Activated gamma-delta T cell treated with anti-CD3 and anti-CD28 coated beads, Interleukin-2, amount 50 U/mL, for 16 hours (primary cell): ENCODE results near the gene MMAB.
"Not testable (repeated sequence)": the region's sequence is repeated elsewhere in the genome, so short reads cannot be mapped to it uniquely, and the experiment has no call there.

Experiments
- DNase-seq: peaks from one replicate; pipeline ENCODE4 v3.0.0-alpha.2; 2020; ENCODE audit warnings: low read depth

Gene MMAB

DNA sequence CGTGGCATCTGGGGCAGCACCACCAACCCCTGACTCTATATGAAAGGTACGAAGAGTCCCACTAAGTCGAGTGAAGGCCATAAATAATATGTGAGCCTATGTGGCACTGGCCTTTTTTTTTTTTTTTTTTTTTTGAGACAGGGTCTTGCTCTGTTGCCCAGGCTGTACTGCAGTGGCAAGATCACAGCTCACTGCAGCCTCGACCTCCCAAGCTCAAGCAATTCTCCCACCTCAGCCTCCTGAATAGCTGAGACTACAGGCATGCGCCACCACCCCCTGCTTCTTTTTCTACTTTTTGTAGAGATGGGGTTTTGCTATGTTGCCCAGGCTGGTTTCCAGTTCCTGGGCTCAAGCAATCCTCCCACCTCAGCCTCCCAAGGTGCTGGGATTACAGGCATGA lies 28.8 kb upstream of the MMAB start:
- DNase-seq: not testable (repeated sequence)

GRCh38 chr12:109601557-109601956 lies 28.3 kb upstream of the MMAB start:
- no peak for DNase-seq

- no peak for DNase-seq
Observed at GRCh38 chr12:109600995-109601394, 27.7 kb upstream of the MMAB start.

- no peak for DNase-seq
Observed at GRCh38 chr12:109600481-109600880, 27.2 kb upstream of the MMAB start.

DNA sequence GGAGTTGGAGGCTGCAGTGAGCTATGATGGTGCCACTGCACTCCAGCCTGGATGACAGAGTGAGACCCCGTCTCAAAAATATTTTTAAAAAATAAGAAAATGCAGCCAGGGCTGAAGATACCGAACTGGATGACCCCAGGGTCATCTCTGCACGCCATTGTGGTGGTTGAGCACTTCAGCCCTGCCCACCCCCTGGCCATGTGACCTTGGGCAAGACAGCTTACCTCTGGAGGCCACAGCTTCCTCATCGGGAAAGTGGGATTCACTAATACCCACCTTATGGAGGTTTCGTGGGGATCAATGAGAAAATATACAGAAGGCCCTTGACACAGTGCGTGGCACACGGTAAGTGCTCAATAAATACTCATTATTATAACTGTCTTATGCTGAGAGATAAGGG lies 25.8 kb upstream of the MMAB start:
- no peak for DNase-seq

DNA sequence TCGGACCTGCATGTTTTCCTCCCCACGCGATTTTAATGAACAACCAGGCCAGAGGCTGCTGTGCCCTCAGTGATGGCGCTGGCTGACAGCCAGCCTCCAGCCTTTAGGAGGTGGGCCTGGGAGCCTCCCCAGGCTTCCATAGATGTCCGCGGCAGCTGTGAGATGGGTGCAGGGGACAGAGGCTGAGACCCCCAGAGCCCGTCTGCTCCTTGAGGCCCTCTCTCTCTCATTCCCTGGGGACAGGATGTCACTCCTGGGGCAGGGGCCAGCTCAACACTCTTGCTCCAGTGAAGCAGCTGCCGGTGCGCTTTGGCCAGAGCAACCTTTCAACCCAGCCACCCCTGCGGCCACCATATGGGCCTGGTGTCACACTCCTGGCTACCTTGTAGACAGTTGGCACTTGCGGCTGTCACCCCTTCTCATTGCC lies 25.1 kb upstream of the MMAB start:
- no peak for DNase-seq

GRCh38 chr12:109597795-109598427 lies 24.6 kb upstream of the MMAB start:
- DNase-seq: peak; percentile 28

GRCh38 chr12:109597414-109597794 lies 24.1 kb upstream of the MMAB start:
- no peak for DNase-seq

DNA sequence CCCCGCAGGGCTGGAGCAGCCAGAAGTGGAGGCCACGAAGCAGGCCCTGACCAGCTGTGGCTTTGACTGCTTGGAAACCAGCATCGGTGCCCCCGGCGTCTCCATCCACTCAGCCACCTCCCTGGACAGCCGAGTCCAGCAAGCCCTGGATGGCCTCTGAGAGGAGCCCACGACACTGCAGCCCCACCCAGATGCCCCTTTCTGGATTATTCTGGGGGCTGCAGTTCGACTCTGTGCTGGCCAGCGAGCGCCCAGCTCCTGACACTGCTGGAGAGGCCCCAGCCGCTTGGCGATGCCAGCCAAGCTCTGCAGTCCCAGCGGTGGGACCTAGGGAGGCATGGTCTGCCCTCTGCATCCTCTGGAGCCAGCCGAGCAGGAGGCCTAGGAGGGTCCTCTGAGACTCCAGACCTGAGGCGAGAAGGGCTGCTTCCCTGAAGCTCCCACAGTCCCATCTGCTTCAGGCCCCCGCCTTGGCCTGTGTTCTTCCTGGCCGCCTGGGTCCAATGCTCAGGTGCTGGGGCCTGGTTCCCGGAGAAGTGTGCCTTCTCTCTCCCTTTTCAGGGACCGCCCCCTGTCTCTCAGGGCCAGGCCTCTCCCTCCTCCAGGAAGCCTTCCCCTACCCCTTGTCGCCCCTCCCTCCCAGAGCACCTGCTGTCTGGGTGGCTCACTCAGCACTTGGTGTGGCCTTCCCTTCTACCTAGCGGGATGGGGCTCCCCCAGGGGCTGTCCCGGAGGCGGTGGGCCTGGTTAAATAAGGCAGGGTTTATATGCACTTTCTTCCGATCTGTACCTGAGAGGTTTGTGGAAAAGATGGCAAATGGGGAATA lies 23.3 kb upstream of the MMAB start:
- no peak for DNase-seq

- DNase-seq: no peak
Observed at GRCh38 chr12:109595321-109595902, 22.1 kb upstream of the MMAB start.

DNA sequence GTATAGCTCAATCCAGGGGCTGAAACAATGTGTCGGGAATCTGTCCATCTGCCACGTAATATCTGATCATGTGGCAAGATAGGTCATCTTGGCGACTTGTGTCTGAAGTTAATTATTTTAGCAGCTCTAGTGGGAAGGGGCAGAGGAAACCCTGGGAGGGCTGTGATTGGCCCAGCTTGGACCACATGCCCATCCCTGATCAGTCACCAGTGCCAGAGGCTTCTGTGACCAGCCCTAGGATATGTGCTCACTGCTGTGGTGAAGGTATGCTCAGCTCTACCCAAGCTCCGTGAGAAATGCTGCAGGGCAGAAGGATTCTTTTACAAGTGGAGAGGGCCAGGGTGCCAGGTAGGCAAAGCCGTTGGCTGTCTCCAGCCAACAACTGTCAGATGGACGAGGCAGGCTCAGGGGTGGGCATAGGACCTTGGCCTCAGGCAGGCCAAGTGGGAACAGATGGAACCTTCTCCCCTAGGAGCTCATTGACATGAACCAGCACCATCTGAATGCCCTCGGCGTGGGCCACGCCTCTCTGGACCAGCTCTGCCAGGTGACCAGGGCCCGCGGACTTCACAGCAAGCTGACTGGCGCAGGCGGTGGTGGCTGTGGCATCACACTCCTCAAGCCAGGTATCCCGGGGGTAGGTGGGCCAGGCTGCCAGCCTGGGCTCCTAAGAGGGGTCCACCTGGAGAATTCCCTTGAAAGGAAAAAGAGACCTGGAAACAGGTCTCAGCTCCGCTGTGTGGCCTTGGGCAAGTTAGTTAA lies 21.4 kb upstream of the MMAB start:
- DNase-seq: no peak

- DNase-seq: no peak
Observed at GRCh38 chr12:109592905-109593272, 19.6 kb upstream of the MMAB start.

DNA sequence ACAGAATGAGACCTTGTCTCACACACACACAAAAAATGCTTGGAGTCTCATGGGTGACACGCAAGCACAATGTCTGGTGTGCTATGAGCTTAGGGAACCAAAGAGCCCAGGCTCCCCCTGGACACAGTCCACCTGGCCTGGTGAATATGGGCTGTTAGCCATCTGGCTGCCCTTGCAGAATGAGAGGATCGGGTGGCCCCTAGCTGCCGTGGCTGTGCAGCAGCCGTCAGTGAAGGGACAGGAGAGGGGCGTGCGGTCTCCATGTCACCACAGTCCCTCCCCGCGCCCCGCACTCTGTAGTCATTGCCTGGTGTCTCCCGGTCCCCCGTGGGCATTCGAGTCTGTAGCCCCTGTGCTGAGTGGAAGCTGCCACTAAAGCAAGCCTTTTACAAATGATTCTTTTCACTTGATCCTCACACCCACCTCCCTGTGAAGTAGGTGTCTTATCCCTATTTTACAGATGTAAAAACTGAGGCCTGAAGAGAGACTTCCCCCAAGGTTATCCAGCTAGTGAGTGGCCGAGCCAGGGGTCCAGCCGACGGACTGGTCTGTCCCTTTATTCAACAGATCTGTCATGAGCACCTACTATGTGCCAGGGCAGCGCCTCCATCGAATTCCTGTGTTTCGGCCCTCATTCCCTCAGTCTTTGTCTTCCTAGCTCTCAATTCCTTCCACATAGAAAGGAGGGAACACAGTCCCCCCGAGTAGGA lies 19.0 kb upstream of the MMAB start:
- no peak for DNase-seq

GRCh38 chr12:109591041-109591440 lies 17.7 kb upstream of the MMAB start:
- no peak for DNase-seq

DNA sequence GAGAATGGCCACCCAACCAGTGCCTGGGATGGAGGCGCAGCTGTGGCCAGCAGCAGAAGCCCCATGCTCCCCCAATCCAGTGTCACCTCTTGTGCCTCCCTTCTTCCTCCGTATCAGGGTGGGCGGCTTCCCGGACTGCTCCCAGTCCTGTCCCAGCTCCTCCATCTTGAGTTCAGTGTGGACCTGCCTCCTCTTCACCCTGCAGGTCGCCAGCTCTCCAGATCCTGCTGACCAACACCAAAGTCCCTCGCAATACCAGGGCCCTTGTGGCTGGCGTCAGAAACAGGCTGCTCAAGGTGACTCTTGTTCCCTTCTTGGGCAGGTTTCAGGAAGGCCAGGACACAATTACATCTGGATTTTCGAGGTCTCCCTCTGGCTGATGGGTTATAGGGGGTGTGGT lies 17.3 kb upstream of the MMAB start:
- DNase-seq: no peak

GRCh38 chr12:109589691-109590245 lies 16.5 kb upstream of the MMAB start:
- no peak for DNase-seq

- DNase-seq: no peak
Observed at GRCh38 chr12:109589240-109589590, 15.9 kb upstream of the MMAB start.

GRCh38 chr12:109588461-109589239 lies 15.3 kb upstream of the MMAB start:
- DNase-seq: no peak

GRCh38 chr12:109587921-109588320 lies 14.6 kb upstream of the MMAB start:
- DNase-seq: no peak

- no peak for DNase-seq
Observed at GRCh38 chr12:109586385-109587296, 13.3 kb upstream of the MMAB start.
